ENCODE measurements around the gene FER. TPM values are rescaled to one million over a fixed set of nuclear protein-coding genes. Genes with fewer than 3 reads are reported as not detected.

The FER gene
- total RNA-seq, 1 donor: 10.7 TPM

DNA sequence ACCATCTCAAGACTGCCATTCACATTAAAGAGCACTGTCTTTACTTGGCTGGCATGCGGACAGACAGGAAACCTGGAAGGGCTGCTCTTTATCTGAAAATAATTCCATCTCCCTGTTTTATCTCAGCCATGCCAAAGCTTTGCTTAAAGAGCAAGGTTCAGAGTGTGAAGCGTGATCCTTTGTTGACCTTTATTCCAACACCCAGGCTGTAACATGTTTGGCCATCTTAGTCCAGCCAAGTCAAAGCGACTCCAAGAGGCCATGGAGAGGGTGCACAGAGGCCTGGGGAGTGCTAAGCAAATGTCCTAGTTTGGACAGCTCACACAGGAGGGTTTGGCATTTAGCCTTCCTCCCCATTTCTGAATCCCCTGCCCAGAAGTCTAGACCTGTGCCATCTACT lies 467.3 kb downstream of the FER start:
- H3K4me3 ChIP-seq (ENCODE audit: low read length): no peak overlapping the region
- no peaks in the 10 kb centered on the region for H3K9me3 ChIP-seq (ENCODE audit: low read depth, low read length)
- no peaks in the 10 kb centered on the region for H3K4me1 ChIP-seq (ENCODE audit: insufficient read depth, low read length)
- no peaks in the 10 kb centered on the region for H3K27me3 ChIP-seq (ENCODE audit: insufficient read depth, low read length)

DNA sequence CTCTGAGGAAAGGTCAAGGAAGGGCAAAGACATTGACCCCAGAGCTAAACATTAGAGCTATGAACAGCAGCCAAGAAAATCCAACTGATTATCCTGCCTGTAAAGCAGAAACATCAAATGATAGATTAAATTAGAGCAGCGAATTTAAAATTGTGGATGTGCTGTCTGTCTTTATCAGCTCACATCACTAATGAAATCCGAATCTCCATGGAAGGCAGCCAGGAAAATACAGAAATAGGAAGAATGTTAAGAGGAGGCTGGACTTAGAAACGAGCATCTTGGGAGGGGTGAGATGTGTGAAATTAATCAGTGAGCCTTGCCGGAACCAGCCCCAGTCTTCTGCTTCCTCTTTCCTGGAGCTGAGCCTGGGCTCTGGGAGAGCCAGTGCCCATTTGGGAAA lies 471.1 kb downstream of the FER start:
- Histone ChIP-seq H3K9me3 (ENCODE audit: low read depth, low read length) (no peaks in the 10 kb centered on the region), H3K27me3 (ENCODE audit: insufficient read depth, low read length) (no peaks in the 10 kb centered on the region), H3K4me1 (ENCODE audit: insufficient read depth, low read length) (no peaks in the 10 kb centered on the region), H3K4me3 (ENCODE audit: low read length) (no peak overlapping the region)

- no peaks in the 10 kb centered on the region for H3K4me1 ChIP-seq (ENCODE audit: insufficient read depth, low read length)
- no peak overlapping the region for H3K4me3 ChIP-seq (ENCODE audit: low read length)
- no peaks in the 10 kb centered on the region for H3K9me3 ChIP-seq (ENCODE audit: low read depth, low read length)
- H3K27me3 ChIP-seq (ENCODE audit: insufficient read depth, low read length): no peaks in the 10 kb centered on the region
Measured at GRCh38 chr5:109223531-109223930, 475.8 kb downstream of the FER start.

GRCh38 chr5:109224276-109224882 lies 476.7 kb downstream of the FER start:
- Histone ChIP-seq H3K4me1 (ENCODE audit: insufficient read depth, low read length) (no peaks in the 10 kb centered on the region), H3K9me3 (ENCODE audit: low read depth, low read length) (no peaks in the 10 kb centered on the region), H3K4me3 (ENCODE audit: low read length) (no peak overlapping the region), H3K27me3 (ENCODE audit: insufficient read depth, low read length) (no peaks in the 10 kb centered on the region)

DNA sequence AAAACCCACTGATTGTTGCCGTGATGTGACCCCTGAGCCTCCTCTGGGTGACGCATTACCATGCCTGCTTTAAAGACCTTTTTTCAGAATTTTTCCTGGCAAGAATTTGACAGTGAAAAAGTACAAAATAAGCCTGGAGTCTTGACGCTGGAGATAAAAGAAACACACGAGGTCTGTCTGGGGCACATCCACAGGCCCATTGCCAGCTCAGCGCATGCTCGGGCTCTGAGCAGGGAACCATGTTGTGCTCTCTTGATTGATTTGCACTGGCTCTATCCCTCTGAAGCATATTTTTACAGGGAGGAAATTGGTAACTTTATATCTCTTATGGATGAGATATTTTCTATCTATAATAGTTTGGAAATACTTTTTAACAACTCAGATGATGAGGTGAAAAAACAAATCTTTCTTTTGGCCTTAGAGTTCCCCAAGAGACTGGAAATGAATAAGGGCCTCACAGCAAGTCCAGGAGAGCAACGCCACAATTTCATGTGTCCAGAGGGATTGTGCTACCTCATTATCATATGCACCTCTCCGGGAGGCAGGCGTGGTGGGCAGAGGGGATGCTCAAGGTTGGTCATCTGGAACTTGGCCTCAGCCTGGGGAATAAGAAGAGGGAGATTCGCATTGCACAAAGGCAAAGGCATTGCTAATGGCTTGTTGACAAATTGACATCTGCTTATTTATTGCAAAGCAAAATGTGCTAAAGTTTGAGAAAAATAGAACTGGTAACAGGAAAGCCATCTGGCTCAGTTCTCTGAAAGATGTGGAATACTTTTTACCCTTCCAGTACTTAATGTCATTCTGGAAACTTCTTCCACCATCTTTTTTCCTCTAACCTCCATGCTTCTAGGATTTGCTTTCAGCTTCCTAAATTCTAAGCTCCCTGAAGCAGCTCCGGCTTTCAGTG lies 478.3 kb downstream of the FER start:
- Histone ChIP-seq H3K9me3 (ENCODE audit: low read depth, low read length) (no peaks in the 10 kb centered on the region), H3K4me1 (ENCODE audit: insufficient read depth, low read length) (no peaks in the 10 kb centered on the region), H3K27me3 (ENCODE audit: insufficient read depth, low read length) (no peaks in the 10 kb centered on the region), H3K4me3 (ENCODE audit: low read length) (no peak overlapping the region)

- Histone ChIP-seq H3K4me1 (ENCODE audit: insufficient read depth, low read length) (no peaks in the 10 kb centered on the region), H3K4me3 (ENCODE audit: low read length) (no peak overlapping the region), H3K9me3 (ENCODE audit: low read depth, low read length) (no peaks in the 10 kb centered on the region), H3K27me3 (ENCODE audit: insufficient read depth, low read length) (no peaks in the 10 kb centered on the region)
Measured at GRCh38 chr5:109230369-109230768, 482.7 kb downstream of the FER start.

DNA sequence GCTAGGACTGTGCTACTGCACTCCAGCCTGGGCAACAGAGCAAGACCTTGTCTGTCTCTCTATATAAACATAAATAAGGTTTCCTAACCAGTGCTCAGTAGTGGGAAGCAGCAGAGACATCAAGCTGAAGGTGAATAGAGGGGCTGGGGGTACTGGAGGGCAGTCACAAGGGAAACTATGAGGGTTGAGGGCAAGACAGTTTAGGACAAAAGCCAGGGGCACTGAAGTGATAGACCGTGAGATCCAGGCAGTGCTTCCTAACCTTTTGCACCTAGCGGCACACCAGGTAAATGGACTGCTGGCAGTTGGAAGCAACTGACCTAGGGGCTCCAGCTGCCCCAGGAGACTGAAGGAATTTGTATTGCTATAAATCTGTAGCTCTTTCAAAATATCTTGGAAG lies 483.6 kb downstream of the FER start:
- H3K4me1 ChIP-seq (ENCODE audit: insufficient read depth, low read length): no peaks in the 10 kb centered on the region
- no peaks in the 10 kb centered on the region for H3K27me3 ChIP-seq (ENCODE audit: insufficient read depth, low read length)
- no peak overlapping the region for H3K4me3 ChIP-seq (ENCODE audit: low read length)
- H3K9me3 ChIP-seq (ENCODE audit: low read depth, low read length): no peaks in the 10 kb centered on the region

GRCh38 chr5:109234381-109234780 lies 486.7 kb downstream of the FER start:
- Histone ChIP-seq H3K27me3 (ENCODE audit: insufficient read depth, low read length) (no peaks in the 10 kb centered on the region), H3K4me1 (ENCODE audit: insufficient read depth, low read length) (no peaks in the 10 kb centered on the region), H3K9me3 (ENCODE audit: low read depth, low read length) (no peaks in the 10 kb centered on the region)

GRCh38 chr5:109239456-109239855 lies 491.8 kb downstream of the FER start:
- no peaks in the 10 kb centered on the region for H3K27me3 ChIP-seq (ENCODE audit: insufficient read depth, low read length)
- H3K4me1 ChIP-seq (ENCODE audit: insufficient read depth, low read length): no peaks in the 10 kb centered on the region
- H3K4me3 ChIP-seq (ENCODE audit: low read length): no peak overlapping the region
- H3K9me3 ChIP-seq (ENCODE audit: low read depth, low read length): no peaks in the 10 kb centered on the region

More at GRCh38 chr5:109234381-109234780, 486.7 kb downstream of the FER start:
- no peak overlapping the region for H3K4me3 ChIP-seq (ENCODE audit: low read length)

DNA sequence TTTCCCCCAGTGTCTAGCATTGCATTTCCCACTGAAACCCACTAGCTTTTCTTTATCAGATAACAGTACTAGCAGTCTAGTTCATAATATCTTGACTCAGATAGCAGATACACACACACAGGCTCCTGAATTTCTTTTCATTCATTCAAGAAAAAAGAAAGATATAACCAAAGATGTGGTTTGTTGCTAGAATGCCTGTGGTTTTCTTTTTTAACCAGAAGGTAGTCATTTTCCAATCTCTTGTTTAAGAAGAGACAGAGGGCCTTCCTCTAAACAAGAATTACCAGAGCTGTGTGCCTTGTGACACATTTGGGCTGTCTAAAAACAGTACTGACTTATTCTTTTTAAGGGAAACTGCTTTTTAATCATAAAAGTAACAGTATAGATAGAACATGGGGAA lies 494.8 kb downstream of the FER start:
- no peaks in the 10 kb centered on the region for H3K4me1 ChIP-seq (ENCODE audit: insufficient read depth, low read length)
- peaks cover 4% of the 10 kb centered on the region for H3K9me3 ChIP-seq (ENCODE audit: low read depth, low read length)
- no peak overlapping the region for H3K4me3 ChIP-seq (ENCODE audit: low read length)
- no peaks in the 10 kb centered on the region for H3K27me3 ChIP-seq (ENCODE audit: insufficient read depth, low read length)

- no peaks in the 10 kb centered on the region for H3K27me3 ChIP-seq (ENCODE audit: insufficient read depth, low read length)
- H3K4me3 ChIP-seq (ENCODE audit: low read length): no peak overlapping the region
- H3K4me1 ChIP-seq (ENCODE audit: insufficient read depth, low read length): no peaks in the 10 kb centered on the region
- H3K9me3 ChIP-seq (ENCODE audit: low read depth, low read length): peaks cover 4% of the 10 kb centered on the region
Measured at GRCh38 chr5:109246395-109246794, 498.7 kb downstream of the FER start.

All from mononuclear cell (primary cell).